A204.1 (cell line): Measurements from ENCODE around the gene MPHOSPH10.
"Not testable (repeated sequence)": the region's sequence is repeated elsewhere in the genome, so short reads cannot be mapped to it uniquely, and the experiment has no call there.

ENCODE experiments used
- FAIRE-seq: peaks from 2 replicates; lab custom pipeline; 2012; peaks lifted over from hg19 to GRCh38; lab: Jason Lieb, UNC

MPHOSPH10 gene

GRCh38 chr2:71178836-71179235 lies 48.4 kb downstream of the MPHOSPH10 start:
- not testable (repeated sequence) for FAIRE-seq

- FAIRE-seq = no peak
Measured at GRCh38 chr2:71181316-71181715, 50.9 kb downstream of the MPHOSPH10 start.

- not testable (repeated sequence) for FAIRE-seq
Measured at GRCh38 chr2:71183306-71184115, 53.1 kb downstream of the MPHOSPH10 start.

- no peak for FAIRE-seq
Measured at GRCh38 chr2:71186973-71187372, 56.5 kb downstream of the MPHOSPH10 start.

GRCh38 chr2:71187589-71187988 lies 57.2 kb downstream of the MPHOSPH10 start:
- FAIRE-seq = no peak

- FAIRE-seq = no peak
Measured at GRCh38 chr2:71190656-71191569, 60.5 kb downstream of the MPHOSPH10 start.

GRCh38 chr2:71191570-71191943 lies 61.1 kb downstream of the MPHOSPH10 start:
- FAIRE-seq = no peak
